Measurements from ENCODE around the gene ATIC.
"Not testable (repeated sequence)": the region's sequence is repeated elsewhere in the genome, so short reads cannot be mapped to it uniquely, and the experiment has no call there.

The ATIC gene

DNA sequence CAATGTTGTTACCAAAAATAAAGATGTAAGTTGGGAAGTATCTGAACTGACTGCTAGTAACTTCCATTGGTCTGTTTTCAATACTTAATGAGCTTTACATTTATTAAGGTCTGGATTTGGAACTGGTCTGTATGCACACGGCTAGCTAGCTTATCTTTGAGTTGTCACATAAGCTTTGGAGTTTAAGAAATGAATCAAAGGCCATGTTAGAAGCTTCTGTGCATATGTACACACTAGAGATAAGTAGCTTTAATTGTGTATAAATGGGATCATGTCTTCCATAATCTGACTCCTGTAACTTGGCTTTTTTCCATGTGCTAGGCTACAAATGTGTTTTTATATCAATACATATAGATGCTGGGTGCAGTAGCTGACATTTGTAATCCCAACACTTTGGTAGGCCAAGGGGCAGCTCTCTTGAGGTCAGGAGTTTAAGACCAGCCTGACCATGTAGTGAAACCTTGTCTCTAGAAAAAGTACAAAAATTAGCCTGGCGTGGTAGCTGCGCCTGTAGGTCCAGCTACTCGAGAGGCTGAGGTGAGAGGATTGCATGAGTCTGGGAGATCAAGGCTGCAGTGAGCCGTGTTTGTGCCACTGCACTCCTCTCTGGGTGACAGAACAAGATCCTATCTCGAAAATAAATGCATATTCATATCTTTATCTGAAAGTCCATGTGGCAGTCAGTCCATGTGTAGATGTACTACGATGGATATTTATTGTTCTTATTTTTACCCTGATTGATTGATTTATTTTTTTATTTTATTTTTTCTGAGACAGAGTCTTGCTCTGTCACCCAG, 27.2 kb downstream of the ATIC start:
- H3K9me3 Mint-ChIP-seq (ENCODE audit: low read depth) = no peaks in the 10 kb centered on the region
- peaks cover 1% of the 10 kb centered on the region for H3K4me1 Mint-ChIP-seq (ENCODE audit: low read depth)
- peaks cover 13% of the 10 kb centered on the region for H3K36me3 Mint-ChIP-seq
- no peak overlapping the region for H3K4me3 Mint-ChIP-seq
- no peaks in the 10 kb centered on the region for H3K27me3 Mint-ChIP-seq
- H3K27ac Mint-ChIP-seq = no peak overlapping the region

DNA sequence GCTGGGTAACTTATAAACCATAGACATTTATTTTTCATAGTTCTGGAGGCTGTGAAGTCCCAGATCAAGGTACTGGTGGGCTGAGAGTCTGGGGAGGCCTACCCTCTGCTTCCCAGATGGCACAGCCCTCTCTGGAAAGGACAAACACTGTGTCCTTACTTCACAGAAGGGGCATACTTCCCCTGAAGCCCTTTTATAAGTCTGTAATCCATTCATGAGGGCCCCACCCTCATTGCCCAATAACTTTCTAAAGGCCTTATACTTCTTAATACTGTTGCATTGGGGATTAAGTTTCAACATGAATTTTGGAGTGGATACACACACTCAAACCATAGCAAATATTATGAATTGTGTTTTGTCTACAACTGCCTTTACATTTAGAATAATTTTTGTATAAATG, 36.0 kb downstream of the ATIC start:
- Mint-ChIP-seq H3K27ac (no peak overlapping the region), H3K36me3 (peaks cover 37% of the 10 kb centered on the region), H3K4me3 (no peak overlapping the region), H3K9me3 (ENCODE audit: low read depth) (no peaks in the 10 kb centered on the region), H3K27me3 (no peaks in the 10 kb centered on the region), H3K4me1 (ENCODE audit: low read depth) (no peaks in the 10 kb centered on the region)

DNA sequence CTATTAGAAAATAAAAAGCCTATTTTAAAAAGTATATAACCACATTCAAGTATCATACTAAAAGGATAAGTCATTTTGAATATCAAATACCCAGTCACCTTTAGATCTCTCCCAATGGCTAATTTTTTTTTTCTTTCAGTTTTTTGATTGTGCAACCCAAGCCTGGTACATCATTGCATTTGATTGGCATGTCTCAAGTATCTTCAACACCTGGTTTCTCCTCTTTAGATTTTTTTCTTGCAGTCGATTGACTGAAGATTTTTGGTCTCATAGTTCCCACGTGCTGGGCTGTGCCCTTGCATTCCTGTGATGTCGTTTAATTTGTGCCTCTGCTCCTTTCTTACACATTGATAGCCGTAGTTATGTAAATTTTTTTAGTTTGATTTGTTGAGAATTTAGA, 40.7 kb downstream of the ATIC start:
- H3K36me3 Mint-ChIP-seq = peaks cover 38% of the 10 kb centered on the region
- no peaks in the 10 kb centered on the region for H3K4me1 Mint-ChIP-seq (ENCODE audit: low read depth)
- H3K27ac Mint-ChIP-seq = no peak overlapping the region
- no peaks in the 10 kb centered on the region for H3K27me3 Mint-ChIP-seq
- no peaks in the 10 kb centered on the region for H3K9me3 Mint-ChIP-seq (ENCODE audit: low read depth)
- no peak overlapping the region for H3K4me3 Mint-ChIP-seq

DNA sequence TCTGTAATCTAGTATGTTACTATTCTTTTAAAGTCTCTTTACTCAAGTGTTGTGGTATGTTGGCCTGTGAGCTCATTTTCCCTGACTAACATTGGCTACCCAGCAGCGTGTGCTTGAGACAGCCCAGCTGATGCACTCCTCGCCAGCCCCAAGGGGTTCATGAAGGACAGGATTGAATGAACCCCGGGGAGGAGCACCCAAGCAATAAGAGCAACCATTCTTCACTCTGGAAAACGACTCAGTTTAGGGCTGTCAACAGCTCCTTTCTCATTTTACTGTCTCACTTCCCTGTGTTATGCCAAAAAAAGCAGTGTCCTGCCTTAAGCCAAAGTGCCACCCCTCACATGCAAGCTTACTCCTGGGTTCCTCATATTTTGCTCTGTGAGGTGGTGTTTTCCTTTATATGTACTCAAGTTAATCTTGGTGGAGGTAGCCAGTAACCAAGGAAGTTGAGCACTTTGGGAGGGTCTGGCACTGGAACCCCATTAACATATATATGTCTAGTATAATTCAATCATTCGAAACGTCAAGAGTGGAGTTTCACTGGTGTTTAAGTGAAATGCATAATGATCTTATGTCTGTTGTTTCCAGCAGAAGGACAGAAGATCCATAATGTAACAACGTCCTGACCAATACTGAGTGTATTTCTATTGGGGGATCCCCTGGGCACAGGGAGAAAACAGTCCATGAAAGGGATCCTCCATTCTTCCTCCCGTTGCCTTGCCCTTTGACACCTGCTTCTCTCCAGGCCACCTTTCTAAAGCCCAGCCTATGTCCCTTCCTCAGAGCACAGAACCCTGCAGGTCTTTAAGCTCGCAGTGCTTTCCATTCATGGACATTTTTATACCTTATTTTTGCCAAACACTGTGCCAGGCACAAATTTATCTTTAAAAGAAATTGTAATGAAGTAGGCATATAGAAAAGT, 43.2 kb downstream of the ATIC start:
- Mint-ChIP-seq H3K4me1 (ENCODE audit: low read depth) (no peaks in the 10 kb centered on the region), H3K36me3 (peaks cover 32% of the 10 kb centered on the region), H3K4me3 (no peak overlapping the region), H3K27ac (no peak overlapping the region), H3K27me3 (no peaks in the 10 kb centered on the region), H3K9me3 (ENCODE audit: low read depth) (no peaks in the 10 kb centered on the region)

DNA sequence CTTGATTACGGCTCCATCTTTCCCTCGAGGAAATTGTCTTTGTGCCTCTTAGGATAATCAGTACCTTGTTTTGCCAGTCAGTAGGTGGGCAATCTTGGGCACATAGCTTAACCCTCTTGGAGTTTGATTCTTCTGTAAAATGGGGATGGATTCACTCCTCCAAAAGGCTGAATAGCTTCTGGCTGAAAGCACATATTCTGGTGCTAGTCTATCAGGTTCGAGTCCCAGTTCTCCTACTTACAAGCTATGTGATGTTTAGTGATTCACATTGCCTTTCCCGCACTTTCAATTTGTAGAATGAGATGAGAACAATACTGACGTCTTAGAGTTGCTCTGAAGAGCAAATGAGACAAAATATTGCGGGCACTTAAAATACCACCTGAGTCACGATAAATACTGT, 43.9 kb downstream of the ATIC start:
- Mint-ChIP-seq H3K4me3 (no peak overlapping the region), H3K36me3 (peaks cover 30% of the 10 kb centered on the region), H3K4me1 (ENCODE audit: low read depth) (no peaks in the 10 kb centered on the region), H3K27ac (no peak overlapping the region), H3K27me3 (no peaks in the 10 kb centered on the region), H3K9me3 (ENCODE audit: low read depth) (no peaks in the 10 kb centered on the region)

DNA sequence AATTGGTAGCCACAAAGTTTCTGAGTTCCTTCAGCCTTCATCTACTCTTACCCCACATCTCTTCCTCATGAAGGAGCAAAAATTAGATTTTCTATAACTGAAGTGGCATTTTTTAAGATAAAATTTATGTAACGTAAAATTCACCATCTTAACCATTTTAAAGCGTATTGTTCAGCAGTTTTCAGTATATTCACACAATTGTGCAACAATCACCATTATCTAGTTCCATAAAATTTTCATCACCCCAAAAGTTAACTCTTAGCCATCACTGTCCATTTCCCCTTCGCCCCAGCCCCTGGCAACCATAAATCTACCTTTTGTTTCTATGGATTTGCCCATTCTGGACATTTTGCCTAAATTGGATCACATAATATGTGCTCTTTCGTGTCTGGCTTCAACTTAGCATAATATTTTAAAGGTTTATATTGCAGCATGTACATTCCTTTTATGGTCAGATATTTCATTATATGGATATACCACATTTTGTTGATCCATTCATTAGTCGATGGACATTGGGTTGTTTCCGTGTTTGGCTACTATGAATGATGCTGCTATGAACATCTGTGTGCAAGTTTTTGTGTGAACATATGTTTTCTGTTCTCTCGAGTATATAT, 44.6 kb downstream of the ATIC start:
- no peak overlapping the region for H3K27ac Mint-ChIP-seq
- H3K4me1 Mint-ChIP-seq (ENCODE audit: low read depth) = no peaks in the 10 kb centered on the region
- peaks cover 29% of the 10 kb centered on the region for H3K36me3 Mint-ChIP-seq
- no peaks in the 10 kb centered on the region for H3K27me3 Mint-ChIP-seq
- no peak overlapping the region for H3K4me3 Mint-ChIP-seq
- no peaks in the 10 kb centered on the region for H3K9me3 Mint-ChIP-seq (ENCODE audit: low read depth)

DNA sequence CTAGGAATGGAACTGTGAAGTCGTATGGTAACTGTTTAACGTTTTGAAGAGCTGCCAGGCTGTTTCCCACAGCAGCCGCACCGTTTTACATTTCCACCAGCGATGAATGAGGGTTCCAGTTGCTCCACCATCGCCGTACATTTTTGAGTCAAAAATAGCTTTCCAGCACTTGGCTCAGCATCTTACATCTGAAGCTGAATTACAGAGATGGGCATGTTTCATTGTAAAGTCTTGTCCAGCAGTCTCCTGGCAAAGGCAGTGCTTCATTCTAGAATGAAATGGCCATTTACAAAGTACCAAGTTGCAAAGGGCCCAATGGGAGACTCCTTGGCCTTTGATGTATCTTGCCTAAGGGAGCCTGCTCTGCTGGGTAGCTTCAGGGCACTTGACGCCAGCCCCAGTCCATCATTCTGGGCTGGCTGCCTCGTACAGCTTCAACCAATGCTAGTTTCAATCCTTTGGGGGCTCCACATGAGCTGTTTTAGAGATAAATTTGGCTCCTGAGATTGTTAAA, 45.1 kb downstream of the ATIC start:
- Mint-ChIP-seq H3K36me3 (peaks cover 26% of the 10 kb centered on the region), H3K27me3 (no peaks in the 10 kb centered on the region), H3K4me1 (ENCODE audit: low read depth) (no peaks in the 10 kb centered on the region), H3K27ac (no peak overlapping the region), H3K9me3 (ENCODE audit: low read depth) (no peaks in the 10 kb centered on the region), H3K4me3 (no peak overlapping the region)

DNA sequence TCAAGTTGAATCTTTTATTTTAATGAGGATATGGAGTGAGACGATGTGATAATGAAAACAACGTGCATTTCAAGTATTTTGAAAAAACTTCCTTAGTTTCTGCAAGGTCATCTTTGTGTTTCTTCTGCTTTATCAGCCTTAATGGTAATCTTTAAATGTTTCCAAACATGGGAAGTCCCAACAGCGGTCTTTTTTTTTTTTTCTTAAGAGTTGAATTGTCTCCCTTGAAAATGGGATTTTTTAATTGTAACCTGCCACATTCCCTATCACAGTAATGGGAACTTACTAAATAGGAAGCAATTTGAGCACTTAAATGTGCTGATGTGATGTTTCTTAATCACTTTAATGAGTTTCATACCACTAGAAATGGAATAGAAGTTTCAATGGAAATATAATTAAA, 45.8 kb downstream of the ATIC start:
- Mint-ChIP-seq H3K27me3 (no peaks in the 10 kb centered on the region), H3K36me3 (peaks cover 30% of the 10 kb centered on the region), H3K4me3 (no peak overlapping the region)

DNA sequence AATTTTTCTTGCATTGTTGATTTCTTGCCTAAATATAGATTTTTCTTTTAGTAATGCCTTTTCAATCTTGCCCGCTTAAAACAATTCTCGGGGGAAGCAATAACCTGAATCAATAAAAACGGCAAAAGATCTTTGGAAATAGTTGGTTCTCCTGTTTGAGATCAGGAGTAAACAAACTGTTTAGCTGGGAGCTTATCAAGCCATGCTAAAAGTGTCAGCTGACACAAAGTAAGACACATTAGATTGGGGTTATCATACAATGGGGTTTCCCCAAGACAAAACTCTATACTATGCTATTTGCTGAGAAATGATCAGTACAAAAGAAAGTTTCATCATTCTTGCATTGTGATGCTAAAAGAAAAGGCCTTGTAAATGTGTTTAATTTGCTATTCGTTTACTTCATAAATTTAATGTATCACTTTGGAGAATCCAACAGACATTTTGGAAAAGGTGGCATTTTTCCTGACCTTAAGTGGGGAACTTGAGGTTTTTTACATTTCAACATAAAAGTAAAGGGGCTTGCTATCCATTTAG, 46.5 kb downstream of the ATIC start:
- H3K4me1 Mint-ChIP-seq (ENCODE audit: low read depth) = no peaks in the 10 kb centered on the region
- no peak overlapping the region for H3K4me3 Mint-ChIP-seq
- H3K27me3 Mint-ChIP-seq = no peaks in the 10 kb centered on the region
- no peaks in the 10 kb centered on the region for H3K9me3 Mint-ChIP-seq (ENCODE audit: low read depth)
- no peak overlapping the region for H3K27ac Mint-ChIP-seq
- H3K36me3 Mint-ChIP-seq = peaks cover 32% of the 10 kb centered on the region

More for the DNA sequence above, 45.8 kb downstream of the ATIC start:
- H3K4me1 Mint-ChIP-seq (ENCODE audit: low read depth) = no peaks in the 10 kb centered on the region
- no peaks in the 10 kb centered on the region for H3K9me3 Mint-ChIP-seq (ENCODE audit: low read depth)
- no peak overlapping the region for H3K27ac Mint-ChIP-seq

DNA sequence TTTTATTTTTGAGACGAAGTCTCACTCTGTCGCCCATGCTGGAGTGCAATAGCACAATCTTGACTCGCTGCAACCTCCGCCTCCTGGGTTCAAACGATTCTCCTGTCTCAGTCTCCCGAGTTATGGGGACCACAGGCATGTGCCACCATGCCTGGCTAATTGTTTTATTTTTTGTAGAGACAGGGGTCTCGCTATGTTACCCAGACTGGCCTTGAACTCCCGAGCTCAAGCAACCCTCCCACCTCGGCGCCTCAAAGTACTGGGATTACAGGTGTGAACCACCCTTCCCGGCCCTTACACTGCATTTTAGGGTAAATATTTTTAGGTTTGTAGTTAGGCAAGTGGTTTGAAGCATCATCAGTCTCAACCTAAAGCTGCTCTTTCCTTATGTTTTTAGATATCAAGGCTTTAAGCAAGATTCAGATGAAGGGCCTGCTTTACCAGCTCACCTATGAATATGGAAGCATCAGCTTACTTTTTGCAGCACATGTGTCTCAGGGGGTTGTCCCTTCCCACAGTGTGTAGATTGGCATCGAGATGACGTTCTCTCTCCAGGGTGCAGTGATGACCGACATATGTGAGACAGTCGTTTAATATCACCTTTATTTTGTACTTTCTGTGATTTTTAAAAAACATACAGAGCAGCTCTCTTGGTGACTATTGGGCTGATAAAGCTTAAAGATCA, 47.2 kb downstream of the ATIC start:
- no peak overlapping the region for H3K4me3 Mint-ChIP-seq
- H3K27ac Mint-ChIP-seq = no peak overlapping the region
- peaks cover 35% of the 10 kb centered on the region for H3K36me3 Mint-ChIP-seq
- H3K4me1 Mint-ChIP-seq (ENCODE audit: low read depth) = no peaks in the 10 kb centered on the region
- no peaks in the 10 kb centered on the region for H3K9me3 Mint-ChIP-seq (ENCODE audit: low read depth)
- no peaks in the 10 kb centered on the region for H3K27me3 Mint-ChIP-seq

DNA sequence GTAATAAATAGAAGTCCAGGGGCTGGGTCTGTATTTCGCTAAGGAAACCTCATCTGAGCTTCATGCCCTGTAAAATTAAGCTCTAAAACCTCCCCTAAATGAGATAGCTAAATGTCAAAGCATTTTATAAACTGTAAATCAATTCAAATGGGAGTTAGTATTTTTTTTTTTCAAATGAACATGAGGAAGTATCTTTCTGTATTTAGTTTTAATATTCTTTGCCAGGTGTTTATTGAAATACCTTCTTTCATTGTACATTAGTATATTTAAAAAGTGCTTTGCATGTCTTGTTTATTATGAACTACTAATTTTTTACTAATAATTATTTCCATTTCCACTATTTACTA, 47.7 kb downstream of the ATIC start:
- H3K27ac Mint-ChIP-seq = no peak overlapping the region
- H3K27me3 Mint-ChIP-seq = no peaks in the 10 kb centered on the region
- no peaks in the 10 kb centered on the region for H3K9me3 Mint-ChIP-seq (ENCODE audit: low read depth)
- peaks cover 35% of the 10 kb centered on the region for H3K36me3 Mint-ChIP-seq
- no peaks in the 10 kb centered on the region for H3K4me1 Mint-ChIP-seq (ENCODE audit: low read depth)
- H3K4me3 Mint-ChIP-seq = no peak overlapping the region

DNA sequence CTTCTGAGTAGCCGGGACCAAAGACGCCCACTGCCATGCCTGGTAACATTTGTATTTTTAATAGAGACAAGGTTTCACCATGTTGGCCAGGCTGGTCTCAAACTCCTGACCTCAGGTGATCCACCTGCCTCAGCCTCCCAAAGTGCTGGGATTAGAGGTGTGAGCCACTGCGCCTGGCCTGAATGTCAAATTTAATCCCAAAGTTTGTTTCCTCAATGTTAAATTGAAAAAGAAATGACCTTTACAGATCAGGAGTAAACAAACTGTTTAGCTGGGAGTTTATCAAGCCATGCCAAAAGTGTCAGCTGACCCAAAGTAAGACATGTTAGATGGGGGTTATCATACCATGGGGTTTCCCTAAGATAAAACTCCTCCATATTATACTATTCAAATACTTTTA, 48.2 kb downstream of the ATIC start:
- peaks cover 37% of the 10 kb centered on the region for H3K36me3 Mint-ChIP-seq
- H3K4me1 Mint-ChIP-seq (ENCODE audit: low read depth); H3K9me3 Mint-ChIP-seq (ENCODE audit: low read depth); H3K27ac Mint-ChIP-seq; H3K27me3 Mint-ChIP-seq; H3K4me3 Mint-ChIP-seq: not testable (repeated sequence)

DNA sequence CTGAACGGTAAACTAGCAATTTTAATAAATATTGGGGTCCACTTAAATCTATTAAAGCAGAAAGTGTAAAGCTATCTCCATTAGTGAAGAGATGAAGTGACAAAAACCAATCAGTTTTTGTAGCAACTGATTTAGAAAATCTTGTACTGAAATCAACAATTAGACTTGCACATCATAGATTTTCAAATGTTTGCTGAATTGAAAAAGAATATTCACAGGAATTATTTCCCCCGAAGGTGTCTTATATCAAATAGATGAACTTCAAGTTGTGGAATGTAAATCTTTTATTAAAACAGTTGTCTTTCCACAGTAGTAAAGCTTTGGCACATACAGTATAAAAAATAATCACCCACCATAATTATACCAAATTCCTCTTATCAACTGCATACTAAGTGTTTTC, 48.7 kb downstream of the ATIC start:
- Mint-ChIP-seq H3K36me3 (peaks cover 37% of the 10 kb centered on the region), H3K27me3 (no peaks in the 10 kb centered on the region), H3K27ac (no peak overlapping the region), H3K9me3 (ENCODE audit: low read depth) (no peaks in the 10 kb centered on the region), H3K4me3 (no peak overlapping the region), H3K4me1 (ENCODE audit: low read depth) (no peaks in the 10 kb centered on the region)

DNA sequence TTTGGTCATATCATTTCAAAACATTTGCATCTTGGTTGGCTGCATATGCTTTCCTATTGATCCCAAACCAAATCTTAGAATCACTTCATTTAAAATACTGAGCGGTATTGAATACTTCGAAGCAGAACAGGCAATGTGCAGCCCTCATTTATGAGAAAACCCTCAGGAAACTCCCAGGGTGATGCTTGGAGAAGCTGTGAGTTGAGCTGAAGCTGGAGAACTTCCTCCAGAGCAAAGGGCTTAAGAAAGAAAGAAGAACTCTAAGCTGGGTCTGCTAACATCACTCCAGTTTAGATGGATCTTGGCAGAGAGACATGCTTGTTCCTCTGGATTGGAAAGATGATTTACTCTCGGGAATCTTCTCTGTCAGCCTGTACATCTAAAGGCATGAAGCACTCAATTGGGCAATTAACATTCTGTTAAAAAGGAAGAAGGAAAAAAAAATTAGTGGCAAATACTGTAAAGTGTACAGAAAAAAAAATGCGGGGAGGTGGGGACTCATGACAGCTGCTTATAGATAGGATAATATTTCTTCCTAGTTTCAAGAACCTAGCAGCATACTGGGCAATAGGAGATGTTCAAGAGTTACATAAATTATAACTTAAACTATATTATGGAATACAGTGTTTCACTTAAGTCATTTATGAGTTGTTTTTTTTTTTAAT, 49.5 kb downstream of the ATIC start:
- Mint-ChIP-seq H3K36me3 (peaks cover 38% of the 10 kb centered on the region), H3K27ac (no peak overlapping the region), H3K4me3 (no peak overlapping the region), H3K27me3 (no peaks in the 10 kb centered on the region), H3K9me3 (ENCODE audit: low read depth) (no peaks in the 10 kb centered on the region), H3K4me1 (ENCODE audit: low read depth) (no peaks in the 10 kb centered on the region)
